Measurements from ENCODE around the gene EHF. TPM values are rescaled to one million over a fixed set of nuclear protein-coding genes. Genes with fewer than 3 reads are reported as not detected.

The EHF gene
- total RNA-seq, 1 donor from 2014 or later, result 60.5 TPM

- ATAC-seq, result no peak
- intact Hi-C loops (cut with DNase I), result no loop called here
- Histone ChIP-seq H3K9me3 (no peaks in the 10 kb centered on the region), H3K27me3 (ENCODE audit: low read depth) (no peaks in the 10 kb centered on the region), H3K36me3 (no peaks in the 10 kb centered on the region), H3K4me3 (no peak overlapping the region), H3K27ac (no peak overlapping the region), H3K4me1 (no peaks in the 10 kb centered on the region)
- TF ChIP-seq, protein P1, sequence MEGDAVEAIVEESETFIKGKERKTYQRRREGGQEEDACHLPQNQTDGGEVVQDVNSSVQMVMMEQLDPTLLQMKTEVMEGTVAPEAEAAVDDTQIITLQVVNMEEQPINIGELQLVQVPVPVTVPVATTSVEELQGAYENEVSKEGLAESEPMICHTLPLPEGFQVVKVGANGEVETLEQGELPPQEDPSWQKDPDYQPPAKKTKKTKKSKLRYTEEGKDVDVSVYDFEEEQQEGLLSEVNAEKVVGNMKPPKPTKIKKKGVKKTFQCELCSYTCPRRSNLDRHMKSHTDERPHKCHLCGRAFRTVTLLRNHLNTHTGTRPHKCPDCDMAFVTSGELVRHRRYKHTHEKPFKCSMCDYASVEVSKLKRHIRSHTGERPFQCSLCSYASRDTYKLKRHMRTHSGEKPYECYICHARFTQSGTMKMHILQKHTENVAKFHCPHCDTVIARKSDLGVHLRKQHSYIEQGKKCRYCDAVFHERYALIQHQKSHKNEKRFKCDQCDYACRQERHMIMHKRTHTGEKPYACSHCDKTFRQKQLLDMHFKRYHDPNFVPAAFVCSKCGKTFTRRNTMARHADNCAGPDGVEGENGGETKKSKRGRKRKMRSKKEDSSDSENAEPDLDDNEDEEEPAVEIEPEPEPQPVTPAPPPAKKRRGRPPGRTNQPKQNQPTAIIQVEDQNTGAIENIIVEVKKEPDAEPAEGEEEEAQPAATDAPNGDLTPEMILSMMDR (IDR thresholded peaks at IDR 0.05), result no peak
- DNase-seq, result no peak
Measured at GRCh38 chr11:34626393-34626792, 5.5 kb downstream of the EHF start.

GRCh38 chr11:34627197-34627596 lies 6.3 kb downstream of the EHF start:
- Histone ChIP-seq H3K4me1 (no peaks in the 10 kb centered on the region), H3K27ac (no peak overlapping the region), H3K9me3 (no peaks in the 10 kb centered on the region), H3K4me3 (no peak overlapping the region), H3K27me3 (ENCODE audit: low read depth) (no peaks in the 10 kb centered on the region), H3K36me3 (no peaks in the 10 kb centered on the region)
- ATAC-seq (no peak), DNase-seq (no peak)
- intact Hi-C loops (cut with DNase I), result no loop called here
- TF ChIP-seq, protein P1 (IDR thresholded peaks at IDR 0.05), result no peak

GRCh38 chr11:34629711-34630110 lies 8.8 kb downstream of the EHF start:
- DNase-seq (no peak), ATAC-seq (no peak)
- Histone ChIP-seq H3K4me1 (peaks cover 21% of the 10 kb centered on the region), H3K9me3 (no peaks in the 10 kb centered on the region), H3K27me3 (ENCODE audit: low read depth) (no peaks in the 10 kb centered on the region), H3K36me3 (no peaks in the 10 kb centered on the region), H3K4me3 (no peak overlapping the region), H3K27ac (no peak overlapping the region)
- intact Hi-C loops (cut with DNase I), result no loop called here
- TF ChIP-seq, protein P1 (IDR thresholded peaks at IDR 0.05), result no peak

DNA sequence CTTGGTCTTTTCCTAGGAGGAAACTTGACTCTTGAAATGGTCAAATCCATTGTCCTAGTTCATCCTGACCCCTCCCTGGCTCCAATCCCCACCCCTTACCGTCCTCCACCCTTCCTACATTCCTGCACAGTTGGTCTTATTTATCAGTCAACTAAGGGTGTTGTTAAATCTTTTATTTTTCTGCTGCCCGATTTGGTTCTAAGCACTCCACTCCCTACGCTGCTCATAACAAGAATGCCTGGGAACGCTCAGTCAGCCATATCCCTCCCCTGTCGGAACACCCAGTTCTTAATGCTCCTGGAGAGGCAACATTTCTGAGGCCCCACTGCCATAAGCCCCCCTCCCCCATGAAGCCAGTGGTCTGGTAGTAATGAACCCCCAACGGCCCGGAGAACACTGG lies 9.7 kb downstream of the EHF start:
- DNase-seq, result no peak
- no peaks in the 10 kb centered on the region for H3K27me3 ChIP-seq (ENCODE audit: low read depth)
- H3K36me3 ChIP-seq, result no peaks in the 10 kb centered on the region
- no peak overlapping the region for H3K4me3 ChIP-seq
- TF ChIP-seq, protein P1 (IDR thresholded peaks at IDR 0.05), result no peak
- no peaks in the 10 kb centered on the region for H3K9me3 ChIP-seq
- intact Hi-C loops (cut with DNase I), result no loop called here
- peak overlapping the region; percentile 68 for H3K27ac ChIP-seq
- peak; percentile 20 to 46 for ATAC-seq
- peaks cover 24% of the 10 kb centered on the region for H3K4me1 ChIP-seq

GRCh38 chr11:34631297-34631696 lies 10.4 kb downstream of the EHF start:
- Histone ChIP-seq H3K9me3 (no peaks in the 10 kb centered on the region), H3K4me3 (no peak overlapping the region), H3K27ac (peak overlapping the region; percentile 68), H3K27me3 (ENCODE audit: low read depth) (no peaks in the 10 kb centered on the region), H3K4me1 (peaks cover 24% of the 10 kb centered on the region), H3K36me3 (no peaks in the 10 kb centered on the region)
- TF ChIP-seq, protein P1 (IDR thresholded peaks at IDR 0.05), result no peak
- ATAC-seq, result no peak
- DNase-seq, result no peak
- intact Hi-C loops (cut with DNase I), result no loop called here

- no peak overlapping the region for H3K4me3 ChIP-seq
- peaks cover 24% of the 10 kb centered on the region for H3K4me1 ChIP-seq
- intact Hi-C loops (cut with DNase I), result no loop called here
- H3K9me3 ChIP-seq, result no peaks in the 10 kb centered on the region
- H3K27ac ChIP-seq, result peak overlapping the region; percentile 68
- peak; percentile 53 to 67 for ATAC-seq
- no peaks in the 10 kb centered on the region for H3K36me3 ChIP-seq
- TF ChIP-seq, protein P1 (IDR thresholded peaks at IDR 0.05), result no peak
- no peak for DNase-seq
- no peaks in the 10 kb centered on the region for H3K27me3 ChIP-seq (ENCODE audit: low read depth)
Measured at GRCh38 chr11:34631737-34632104, 10.8 kb downstream of the EHF start.

Data from lower lobe of right lung (tissue), 2 donors.